Astrocyte (in vitro differentiated cells and primary cell): ENCODE data around the gene NPS. TPM values are rescaled to one million over a fixed set of nuclear protein-coding genes. Genes with fewer than 3 reads are reported as not detected.

Experiments used
- DNase-seq: peaks from one replicate; pipeline ENCODE4 v3.0.0-alpha.2; 2010; ENCODE audit warnings: low read depth
- FAIRE-seq: peaks from 2 replicates; lab custom pipeline; 2011; peaks lifted over from hg19 to GRCh38; lab: Jason Lieb, UNC
- H2AFZ ChIP-seq: 2 replicates; pipeline ENCODE4 v1.6.0; 2012; ENCODE audit warnings: low read depth, low read length, inconsistent platforms
- H3K27ac ChIP-seq: 2 replicates; pipeline ENCODE4 v1.5.1; 2011; ENCODE audit warnings: low read depth, low read length, inconsistent platforms
- H3K27me3 ChIP-seq: 2 replicates; pipeline ENCODE4 v1.6.0; 2011; ENCODE audit warnings: low read length, inconsistent platforms; ENCODE audit not compliant: insufficient read depth
- H3K36me3 ChIP-seq: 2 replicates; pipeline ENCODE4 v1.5.1; 2011; ENCODE audit warnings: low read length, inconsistent platforms; ENCODE audit not compliant: insufficient read depth
- H3K4me1 ChIP-seq: 2 replicates; pipeline ENCODE4 v1.5.1; 2011; ENCODE audit warnings: low read length, inconsistent platforms; ENCODE audit not compliant: insufficient read depth
- H3K4me2 ChIP-seq: 2 replicates; pipeline ENCODE4 v1.6.0; 2012; ENCODE audit warnings: low read length, inconsistent platforms
- H3K4me3 ChIP-seq: 2 replicates; pipeline ENCODE4 v1.5.1; 2011; ENCODE audit warnings: low read depth, mild to moderate bottlenecking, low read length, inconsistent platforms; ENCODE audit not compliant: insufficient read depth
- H3K79me2 ChIP-seq: 2 replicates; pipeline ENCODE4 v1.6.0; 2012; ENCODE audit warnings: mild to moderate bottlenecking, low read length, inconsistent platforms; ENCODE audit not compliant: insufficient read depth
- H3K9ac ChIP-seq: 2 replicates; pipeline ENCODE4 v1.6.0; 2012; ENCODE audit warnings: mild to moderate bottlenecking, low read length, inconsistent platforms
- H3K9me3 ChIP-seq: 2 replicates; pipeline ENCODE4 v1.5.1; 2012; ENCODE audit warnings: low read depth, mild to moderate bottlenecking, low read length, inconsistent platforms; ENCODE audit not compliant: insufficient read depth
- H4K20me1 ChIP-seq: 2 replicates; pipeline ENCODE4 v1.6.0; 2012; ENCODE audit warnings: low read length, inconsistent platforms; ENCODE audit not compliant: insufficient read depth
- H3K27ac Mint-ChIP-seq: one replicate; pipeline ENCODE4 v1.8.0; 2021; ENCODE audit warnings: mild to moderate bottlenecking, mixed read lengths; ENCODE audit not compliant: unreplicated experiment
- H3K27me3 Mint-ChIP-seq: one replicate; pipeline ENCODE4 v1.8.0; 2021; ENCODE audit warnings: low read depth, mixed read lengths; ENCODE audit not compliant: unreplicated experiment
- H3K36me3 Mint-ChIP-seq: one replicate; pipeline ENCODE4 v1.8.0; 2021; ENCODE audit warnings: low read depth, mixed read lengths; ENCODE audit not compliant: unreplicated experiment
- H3K4me1 Mint-ChIP-seq: one replicate; pipeline ENCODE4 v1.8.0; 2021; ENCODE audit warnings: low read depth, mixed read lengths; ENCODE audit not compliant: unreplicated experiment
- H3K4me3 Mint-ChIP-seq: one replicate; pipeline ENCODE4 v1.8.0; 2021; ENCODE audit warnings: mild to moderate bottlenecking, moderate library complexity, mixed read lengths; ENCODE audit not compliant: unreplicated experiment
- H3K9me3 Mint-ChIP-seq: one replicate; pipeline ENCODE4 v1.8.0; 2021; ENCODE audit warnings: mild to moderate bottlenecking, mixed read lengths; ENCODE audit not compliant: unreplicated experiment
- CTCF ChIP-seq: IDR thresholded peaks from 2 replicates; pipeline ENCODE4 v1.5.1; 2011; ENCODE audit warnings: low read depth, mild to moderate bottlenecking, inconsistent platforms, low read length, moderate library complexity; ENCODE audit not compliant: insufficient read depth
- EZH2 ChIP-seq: IDR thresholded peaks from 2 replicates; pipeline ENCODE4 v1.6.1; 2012; ENCODE audit warnings: mild to moderate bottlenecking, low read length, inconsistent platforms; ENCODE audit not compliant: insufficient read depth
- total RNA-seq: library from RNA; stranded (reverse); gene quantifications from 2 replicates; pipeline ENCODE4 v1.2.1, GENCODE V29; 2021

NPS gene
- total RNA-seq, 1 donor from 2014 or later = not detected

GRCh38 chr10:127535802-127536515 lies 13.2 kb upstream of the NPS start:
- no peak for TF ChIP-seq EZH2
- no peak for TF ChIP-seq CTCF
- Mint-ChIP-seq H3K9me3 (peaks cover 2% of the 10 kb centered on the region), H3K4me3 (no peak overlapping the region), H3K27ac (no peak overlapping the region), H3K4me1 (no peaks in the 10 kb centered on the region), H3K27me3 (peaks cover 10% of the 10 kb centered on the region), H3K36me3 (no peaks in the 10 kb centered on the region)
- H3K9me3 ChIP-seq = no peaks in the 10 kb centered on the region
- FAIRE-seq = no peak
- no peak overlapping the region for H3K4me2 ChIP-seq
- no peaks in the 10 kb centered on the region for H3K27me3 ChIP-seq
- no peaks in the 10 kb centered on the region for H3K79me2 ChIP-seq
- H3K27ac ChIP-seq = no peak overlapping the region
- H3K4me3 ChIP-seq = no peak overlapping the region
- H2AFZ ChIP-seq = no peak overlapping the region
- no peaks in the 10 kb centered on the region for H3K36me3 ChIP-seq
- no peak overlapping the region for H3K9ac ChIP-seq
- no peaks in the 10 kb centered on the region for H4K20me1 ChIP-seq
- DNase-seq = no peak
- H3K4me1 ChIP-seq = no peaks in the 10 kb centered on the region

DNA sequence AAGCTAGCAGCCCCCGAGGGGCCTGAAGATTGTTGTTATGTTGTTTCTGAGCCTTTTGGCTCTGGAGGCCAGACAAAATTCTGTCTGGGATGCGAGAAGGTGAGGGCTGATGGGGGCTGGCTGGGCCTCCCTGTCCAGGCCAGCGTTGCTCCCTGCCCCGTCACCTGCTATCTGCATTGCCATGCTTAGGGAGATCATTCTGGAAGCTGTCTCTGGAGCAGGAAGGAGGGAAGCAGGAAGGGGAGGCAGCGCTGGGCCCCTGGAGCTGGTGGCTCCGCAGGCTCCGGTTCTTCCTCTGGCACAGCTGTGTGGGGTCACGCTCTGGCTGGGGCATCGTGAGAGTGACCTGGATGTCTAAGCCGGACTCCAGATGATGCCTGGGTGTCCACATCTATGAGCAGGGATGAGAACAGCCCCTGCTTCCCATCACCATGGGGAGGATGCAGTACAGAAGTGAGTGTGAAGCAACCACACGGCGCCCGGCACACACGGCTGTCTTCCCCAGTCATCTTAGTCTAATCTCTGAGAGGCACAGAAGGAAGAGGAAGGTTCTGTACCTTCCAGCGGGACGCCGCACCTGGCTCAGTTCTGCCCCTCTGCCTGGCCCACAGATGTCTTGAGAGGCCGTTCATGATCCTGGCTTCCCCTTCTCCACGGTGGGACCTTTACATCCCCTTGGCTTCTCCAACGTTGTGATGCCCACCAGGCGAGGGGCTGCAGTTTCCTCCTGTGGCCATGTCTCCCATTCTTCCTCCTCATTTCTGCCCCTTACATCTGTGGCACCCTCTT lies 11.9 kb upstream of the NPS start:
- no peak overlapping the region for H2AFZ ChIP-seq
- H3K79me2 ChIP-seq = no peaks in the 10 kb centered on the region
- H3K27ac ChIP-seq = no peak overlapping the region
- no peaks in the 10 kb centered on the region for H3K4me1 ChIP-seq
- Mint-ChIP-seq H3K36me3 (no peaks in the 10 kb centered on the region), H3K4me3 (no peak overlapping the region), H3K27ac (no peak overlapping the region), H3K4me1 (no peaks in the 10 kb centered on the region), H3K9me3 (peaks cover 2% of the 10 kb centered on the region), H3K27me3 (peaks cover 13% of the 10 kb centered on the region)
- no peak overlapping the region for H3K9ac ChIP-seq
- H3K27me3 ChIP-seq = no peaks in the 10 kb centered on the region
- DNase-seq (no peak), FAIRE-seq (no peak)
- H4K20me1 ChIP-seq = no peaks in the 10 kb centered on the region
- H3K9me3 ChIP-seq = no peaks in the 10 kb centered on the region
- H3K4me3 ChIP-seq = no peak overlapping the region
- no peak overlapping the region for H3K4me2 ChIP-seq
- no peaks in the 10 kb centered on the region for H3K36me3 ChIP-seq
- no peak for TF ChIP-seq EZH2
- TF ChIP-seq CTCF = no peak
